Esophagus squamous epithelium (tissue), 5 donors: ENCODE measurements around the gene HEG1. TPM values are rescaled to one million over a fixed set of nuclear protein-coding genes. Genes with fewer than 3 reads are reported as not detected.

Experiments
- DNase-seq: peaks from one replicate; lab custom pipeline; 2025; lab: John Stamatoyannopoulos, UW
- H3K27ac ChIP-seq, 4 donors: fragments of 200-600 bp; sonication (generic); one replicate each; pipeline ENCODE4 v1.5.1; 2016 to 2019; ENCODE audit warnings: mild to moderate bottlenecking in 1 of 4
- H3K27me3 ChIP-seq, 4 donors: fragments of 200-600 bp; sonication (generic); 1 replicate in 3 of 4; 2 replicates in 1 of 4; pipeline versions ENCODE4 v1.5.1 to v1.6.0; 2017 to 2021; ENCODE audit warnings: antibody characterized with exemption in 1 of 4
- H3K36me3 ChIP-seq, 3 donors: fragments of 200-600 bp; sonication (generic); one replicate each; pipeline ENCODE4 v1.5.1; 2016 to 2019
- H3K4me1 ChIP-seq, 3 donors: fragments of 200-600 bp; sonication (generic); one replicate each; pipeline ENCODE4 v1.5.1; 2017 to 2019
- H3K4me3 ChIP-seq, 4 donors: fragments of 200-600 bp; sonication (generic); 1 replicate in 3 of 4; 2 replicates in 1 of 4; pipeline ENCODE4 v1.5.1; 2016 to 2019; ENCODE audit warnings: mild to moderate bottlenecking in 2 of 4, moderate library complexity in 1 of 4
- H3K9me3 ChIP-seq, 3 donors: fragments of 200-600 bp; sonication (generic); one replicate each; pipeline ENCODE4 v1.5.1; 2016 to 2019
- CTCF ChIP-seq, 6 experiments: fragments of 450-650 bp in 4 of 6; fragments of 200-600 bp in 2 of 6; sonication (generic) in 2 of 6; IDR thresholded peaks; one replicate each; pipeline ENCODE4 v1.5.1; 2016 to 2019; ENCODE audit warnings: antibody characterized with exemption in 6 of 6, mild to moderate bottlenecking in 4 of 6, moderate library complexity in 4 of 6
- POLR2A ChIP-seq, 4 donors: fragments of 450-650 bp; IDR thresholded peaks; one replicate each; pipeline ENCODE4 v1.6.1; 2017; ENCODE audit warnings: antibody characterized with exemption in 4 of 4, mild to moderate bottlenecking in 4 of 4, moderate library complexity in 3 of 4
- WGBS, 2 donors: methylation state at CpG; one replicate each; pipeline ENCODE4 v1.1.5; 2018; 5-methylcytosine and 5-hydroxymethylcytosine counted together
- intact Hi-C: fragments of 100-400 bp; cut with DNase I; formaldehyde crosslinking; loops from one replicate; pipeline ENCODE4 v1.15.0; 2022
- total RNA-seq, 4 donors: library from RNA; depleted of rRNA; stranded (reverse); fragments of >200 nt; gene quantifications; one replicate each; pipeline ENCODE4 v1.1.0, GENCODE V29; 2016
- donor health status: DM: yes; HTN: yes; CAD: no.

Gene HEG1
- total RNA-seq, 4 donors from 2014 or later: 13.3 to 37.2 (median 22.5) TPM

- Histone ChIP-seq H3K36me3 (peaks cover 0 to 17% (median 10%) of the 10 kb centered on the region in 3 donors), H3K4me1 (peaks cover 0 to 29% (median 6%) of the 10 kb centered on the region in 3 donors), H3K9me3 (no peaks in the 10 kb centered on the region), H3K27me3 (no peaks in the 10 kb centered on the region), H3K4me3 (no peak overlapping the region), H3K27ac (peak overlapping the region in 2 of 4 donors; percentile 14 to 30)
- no peak for TF ChIP-seq CTCF (IDR thresholded peaks at IDR 0.05)
- no peak for TF ChIP-seq POLR2A (IDR thresholded peaks at IDR 0.05)
- DNase-seq: no peak
- 67 to 72% methylated on average over 5 of the region's 5 CpGs for WGBS, 2 donors
- intact Hi-C loops: no loop called here
Observed at GRCh38 chr3:125033135-125033534, 22.7 kb downstream of the HEG1 start.

- peaks cover 0 to 21% (median 11%) of the 10 kb centered on the region in 3 donors for H3K36me3 ChIP-seq
- H3K27me3 ChIP-seq: no peaks in the 10 kb centered on the region
- no peak overlapping the region for H3K4me3 ChIP-seq
- H3K4me1 ChIP-seq: peaks cover 0 to 24% (median 1%) of the 10 kb centered on the region in 3 donors
- no peaks in the 10 kb centered on the region for H3K9me3 ChIP-seq
- intact Hi-C loops: no loop called here
- peak overlapping the region in 3 of 4 donors; percentile 14 to 30 (median 27) for H3K27ac ChIP-seq
- TF ChIP-seq POLR2A (IDR thresholded peaks at IDR 0.05): no peak
- no peak for TF ChIP-seq CTCF (IDR thresholded peaks at IDR 0.05)
- 76 to 91% methylated on average over 2 to 3 of the region's 3 CpGs for WGBS, 2 donors
- no peak for DNase-seq
Observed at GRCh38 chr3:125032683-125033082, 23.1 kb downstream of the HEG1 start.

GRCh38 chr3:125032100-125032643 is 23.6 kb downstream of the HEG1 start:
- no peaks in the 10 kb centered on the region for H3K9me3 ChIP-seq
- intact Hi-C loops: no loop called here
- H3K4me3 ChIP-seq: no peak overlapping the region
- H3K4me1 ChIP-seq: peaks cover 0 to 19% (median 0%) of the 10 kb centered on the region in 3 donors
- DNase-seq: no peak
- H3K27ac ChIP-seq: peak overlapping the region in 3 of 4 donors; percentile 14 to 30 (median 27)
- TF ChIP-seq POLR2A (IDR thresholded peaks at IDR 0.05) (no peak), CTCF (IDR thresholded peaks at IDR 0.05) (peak in 1 of 6 experiments; percentile 5)
- 54 to 63% methylated on average over 4 of the region's 5 CpGs for WGBS, 2 donors
- peaks cover 1 to 25% (median 12%) of the 10 kb centered on the region in 3 donors for H3K36me3 ChIP-seq
- no peaks in the 10 kb centered on the region for H3K27me3 ChIP-seq

GRCh38 chr3:125031544-125031943 is 24.3 kb downstream of the HEG1 start:
- Histone ChIP-seq H3K9me3 (no peaks in the 10 kb centered on the region), H3K27ac (no peak overlapping the region), H3K4me3 (no peak overlapping the region), H3K27me3 (no peaks in the 10 kb centered on the region), H3K4me1 (peaks cover 0 to 17% (median 0%) of the 10 kb centered on the region in 3 donors), H3K36me3 (peaks cover 7 to 32% (median 19%) of the 10 kb centered on the region in 3 donors)
- no peak for TF ChIP-seq POLR2A (IDR thresholded peaks at IDR 0.05)
- no peak for TF ChIP-seq CTCF (IDR thresholded peaks at IDR 0.05)
- DNase-seq: no peak
- WGBS, 2 donors: 83% methylated on average over 4 of the region's 4 CpGs
- intact Hi-C loops: no loop called here

- WGBS, 2 donors: 90 to 91% methylated on average over 4 of the region's 4 CpGs
- H3K4me3 ChIP-seq: no peak overlapping the region
- H3K4me1 ChIP-seq: peaks cover 0 to 43% (median 7%) of the 10 kb centered on the region in 3 donors
- H3K36me3 ChIP-seq: peaks cover 13 to 57% (median 21%) of the 10 kb centered on the region in 3 donors
- H3K9me3 ChIP-seq: no peaks in the 10 kb centered on the region
- intact Hi-C loops: no loop called here
- TF ChIP-seq CTCF (IDR thresholded peaks at IDR 0.05) (no peak), POLR2A (IDR thresholded peaks at IDR 0.05) (no peak)
- DNase-seq: no peak
- H3K27me3 ChIP-seq: no peaks in the 10 kb centered on the region
- no peak overlapping the region for H3K27ac ChIP-seq
Observed at GRCh38 chr3:125028657-125029056, 27.1 kb downstream of the HEG1 start.
